BJ (cell line): Measurements from ENCODE around the gene NDUFA13. TPM values are rescaled to one million over a fixed set of nuclear protein-coding genes. Genes with fewer than 3 reads are reported as not detected.

Experiments used
- CTCF ChIA-PET: fragments of 350-600 bp; formaldehyde crosslinking; extraction: SDS; loops from one replicate; lab custom pipeline; 2021; ENCODE audit warnings: antibody characterized with exemption, inconsistent platforms; lab: Yijun Ruan, JAX
- POLR2A ChIA-PET: fragments of 300-600 bp; sonication (Branson Sonifier 250); formaldehyde crosslinking; extraction: SDS; loops from one replicate; lab custom pipeline; 2021; ENCODE audit warnings: antibody characterized with exemption; lab: Charles Lee
- DNase-seq: peaks from one replicate; pipeline ENCODE4 v3.0.0-alpha.2; 2011; ENCODE audit warnings: low read depth
- H3K27me3 ChIP-seq: 2 replicates; pipeline ENCODE4 v1.6.0; 2011; ENCODE audit warnings: low read length; ENCODE audit not compliant: control insufficient read depth, insufficient read depth
- H3K36me3 ChIP-seq: 2 replicates; pipeline ENCODE4 v1.5.1; 2011; ENCODE audit warnings: low read length; ENCODE audit not compliant: control insufficient read depth, insufficient read depth
- H3K4me3 ChIP-seq: 2 replicates; pipeline ENCODE4 v1.5.1; 2011; ENCODE audit warnings: low read depth, mild to moderate bottlenecking, control low read depth, low read length
- polyA plus RNA-seq: library from polyadenylated mRNA; depleted of rRNA; stranded (reverse); fragments of >200 nt; gene quantifications from 2 replicates; pipeline ENCODE4 v1.2.3, GENCODE V29; 2011
- TF ChIP-seq, protein P1 (sequence below): IDR thresholded peaks from 2 replicates; pipeline ENCODE4 v1.5.1; 2011; ENCODE audit warnings: low read depth, mild to moderate bottlenecking, control low read depth, inconsistent platforms, low read length, moderate library complexity; ENCODE audit not compliant: insufficient read depth

Gene NDUFA13
- polyA plus RNA-seq, 1 experiment, result 597 TPM

GRCh38 chr19:19490214-19490968, 25.6 kb upstream of the NDUFA13 start:
- CTCF ChIA-PET, result interaction anchor here (0.6 to 12.3 kb wide), 37 partner anchors 9 to 344 kb away, joined by 3 to 189 read pairs (median 4); partner anchors contain the start of gene GATAD2A
- POLR2A ChIA-PET, result interaction anchor here (1.1 kb wide), 1 partner anchor 125 kb away, joined by 5 read pairs; no protein-coding TSS in a partner anchor
- TF ChIP-seq, protein P1, sequence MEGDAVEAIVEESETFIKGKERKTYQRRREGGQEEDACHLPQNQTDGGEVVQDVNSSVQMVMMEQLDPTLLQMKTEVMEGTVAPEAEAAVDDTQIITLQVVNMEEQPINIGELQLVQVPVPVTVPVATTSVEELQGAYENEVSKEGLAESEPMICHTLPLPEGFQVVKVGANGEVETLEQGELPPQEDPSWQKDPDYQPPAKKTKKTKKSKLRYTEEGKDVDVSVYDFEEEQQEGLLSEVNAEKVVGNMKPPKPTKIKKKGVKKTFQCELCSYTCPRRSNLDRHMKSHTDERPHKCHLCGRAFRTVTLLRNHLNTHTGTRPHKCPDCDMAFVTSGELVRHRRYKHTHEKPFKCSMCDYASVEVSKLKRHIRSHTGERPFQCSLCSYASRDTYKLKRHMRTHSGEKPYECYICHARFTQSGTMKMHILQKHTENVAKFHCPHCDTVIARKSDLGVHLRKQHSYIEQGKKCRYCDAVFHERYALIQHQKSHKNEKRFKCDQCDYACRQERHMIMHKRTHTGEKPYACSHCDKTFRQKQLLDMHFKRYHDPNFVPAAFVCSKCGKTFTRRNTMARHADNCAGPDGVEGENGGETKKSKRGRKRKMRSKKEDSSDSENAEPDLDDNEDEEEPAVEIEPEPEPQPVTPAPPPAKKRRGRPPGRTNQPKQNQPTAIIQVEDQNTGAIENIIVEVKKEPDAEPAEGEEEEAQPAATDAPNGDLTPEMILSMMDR, result peak; percentile 83
- no peaks in the 10 kb centered on the region for H3K27me3 ChIP-seq
- no peak overlapping the region for H3K4me3 ChIP-seq
- H3K36me3 ChIP-seq, result peaks cover 15% of the 10 kb centered on the region
- peak; percentile 39 for DNase-seq

DNA sequence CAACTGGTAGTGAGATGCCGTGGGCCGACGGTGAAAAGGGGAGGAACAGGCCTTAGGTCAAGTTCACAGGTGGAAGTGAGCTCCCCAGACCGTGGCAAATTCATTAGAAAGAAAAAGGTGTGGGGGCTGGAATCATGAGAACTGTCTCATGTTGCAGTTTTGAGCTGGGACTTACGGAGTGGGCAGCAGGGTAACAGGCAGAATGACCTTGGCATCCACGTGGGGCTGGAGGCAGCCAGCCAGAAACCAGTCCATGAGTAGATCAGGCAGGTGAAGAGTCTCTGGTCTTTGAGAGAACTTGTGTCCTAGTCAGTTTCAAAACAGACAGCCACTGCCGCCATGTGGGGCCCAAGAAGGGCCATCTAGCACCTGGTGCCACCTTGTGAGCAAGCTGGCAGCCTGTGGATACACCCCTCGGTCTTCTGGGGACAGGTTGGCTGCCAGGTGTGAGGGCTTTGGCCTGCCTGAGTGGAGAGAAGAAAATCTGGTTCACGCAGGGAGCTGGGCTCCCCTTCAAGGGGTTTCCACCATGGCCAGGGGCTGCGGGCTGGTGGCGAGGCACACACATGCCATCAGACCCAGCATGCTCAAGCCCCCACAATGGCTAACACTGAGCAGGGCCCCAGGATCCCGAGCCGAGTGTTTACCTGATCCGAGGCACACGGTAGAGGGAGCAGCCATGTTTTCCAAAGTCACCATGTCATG, 24.6 kb upstream of the NDUFA13 start:
- ChIA-PET POLR2A (no interaction called here), CTCF (interaction anchor here (0.6 to 12.3 kb wide), 20 partner anchors 8 to 345 kb away, joined by 3 to 189 read pairs (median 7); no protein-coding TSS in a partner anchor)
- Histone ChIP-seq H3K4me3 (no peak overlapping the region), H3K27me3 (no peaks in the 10 kb centered on the region), H3K36me3 (peaks cover 25% of the 10 kb centered on the region)
- TF ChIP-seq, protein P1, result no peak
- DNase-seq, result no peak

DNA sequence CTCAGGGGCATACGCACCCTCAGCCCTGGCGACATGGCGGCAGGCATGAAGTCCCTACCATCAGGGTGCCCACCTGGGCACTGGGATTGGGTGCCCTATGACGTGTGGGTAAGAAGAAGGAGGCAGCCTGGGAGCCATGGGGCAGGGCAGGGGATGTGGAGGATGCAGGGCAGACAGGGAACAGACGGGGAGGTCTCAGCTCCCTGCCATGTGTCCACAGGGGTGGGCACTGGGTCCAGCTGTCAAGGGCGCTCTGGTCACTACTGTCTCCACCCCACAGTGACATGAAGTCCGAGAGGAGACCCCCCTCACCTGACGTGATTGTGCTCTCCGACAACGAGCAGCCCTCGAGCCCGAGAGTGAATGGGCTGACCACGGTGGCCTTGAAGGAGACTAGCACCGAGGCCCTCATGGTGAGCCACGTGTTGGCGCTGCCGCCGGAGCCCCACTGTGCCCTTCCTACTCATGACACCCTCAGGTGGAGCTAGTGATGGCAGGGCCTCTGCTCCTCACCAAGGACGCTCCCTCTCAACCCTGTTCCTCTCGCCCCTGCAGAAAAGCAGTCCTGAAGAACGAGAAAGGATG, 23.9 kb upstream of the NDUFA13 start:
- Histone ChIP-seq H3K36me3 (peaks cover 25% of the 10 kb centered on the region), H3K4me3 (no peak overlapping the region), H3K27me3 (no peaks in the 10 kb centered on the region)
- CTCF ChIA-PET, result interaction anchor here (0.7 to 12.3 kb wide), 5 partner anchors 9 to 128 kb away, joined by 3 to 189 read pairs (median 10); no protein-coding TSS in a partner anchor
- POLR2A ChIA-PET, result no interaction called here
- DNase-seq, result no peak
- TF ChIP-seq, protein P1, result no peak

DNA sequence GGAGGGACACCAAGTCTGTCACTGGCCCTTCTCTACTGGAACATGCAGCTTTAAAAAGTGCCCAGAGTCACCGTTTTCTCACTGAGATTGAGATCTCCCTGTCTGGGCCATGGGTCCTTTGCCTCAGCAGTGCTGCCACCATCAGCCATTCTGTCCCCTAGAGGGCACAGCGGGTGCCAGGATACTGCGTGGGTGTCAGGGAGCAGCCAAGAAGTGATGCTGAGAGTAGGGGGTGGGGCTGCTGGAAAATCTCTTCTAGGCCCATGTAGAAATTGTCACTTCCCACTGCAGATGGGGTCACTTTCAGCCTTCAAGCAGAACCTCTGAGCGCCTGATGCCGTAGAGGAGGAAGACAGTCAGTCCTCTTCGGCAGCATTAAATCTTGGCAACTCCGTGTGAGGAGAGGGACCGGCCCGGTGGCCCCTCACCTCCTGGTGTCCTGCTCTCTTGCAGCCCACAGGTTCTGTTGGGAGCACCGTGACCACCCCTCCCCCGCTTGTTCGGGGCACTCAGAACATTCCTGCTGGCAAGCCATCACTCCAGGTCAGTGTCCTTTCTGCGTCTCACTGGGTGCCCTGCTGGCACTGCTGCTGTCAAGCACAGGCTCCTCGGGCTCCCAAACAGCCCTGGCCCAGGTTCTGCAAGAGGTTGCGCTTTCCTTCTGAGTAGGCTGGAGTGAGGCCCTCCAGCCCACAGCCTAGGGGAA, 22.0 kb upstream of the NDUFA13 start:
- no peak overlapping the region for H3K4me3 ChIP-seq
- no peaks in the 10 kb centered on the region for H3K27me3 ChIP-seq
- H3K36me3 ChIP-seq, result peaks cover 32% of the 10 kb centered on the region
- TF ChIP-seq, protein P1, result no peak
- no peak for DNase-seq
- POLR2A ChIA-PET, result no interaction called here
- CTCF ChIA-PET, result interaction anchor here (0.5 to 12.3 kb wide), 2 partner anchors 129 to 195 kb away, joined by 4 to 189 read pairs; no protein-coding TSS in a partner anchor
